Activated T-cell treated with anti-CD3 and anti-CD28 coated beads for 4 hours (primary cell): ENCODE measurements around the gene THSD7A.

ENCODE experiments used
- DNase-seq: peaks from one replicate; pipeline ENCODE4 v3.0.0-alpha.2; 2020

Gene THSD7A

GRCh38 chr7:11747715-11748485, 84.1 kb downstream of the THSD7A start:
- DNase-seq = no peak

DNA sequence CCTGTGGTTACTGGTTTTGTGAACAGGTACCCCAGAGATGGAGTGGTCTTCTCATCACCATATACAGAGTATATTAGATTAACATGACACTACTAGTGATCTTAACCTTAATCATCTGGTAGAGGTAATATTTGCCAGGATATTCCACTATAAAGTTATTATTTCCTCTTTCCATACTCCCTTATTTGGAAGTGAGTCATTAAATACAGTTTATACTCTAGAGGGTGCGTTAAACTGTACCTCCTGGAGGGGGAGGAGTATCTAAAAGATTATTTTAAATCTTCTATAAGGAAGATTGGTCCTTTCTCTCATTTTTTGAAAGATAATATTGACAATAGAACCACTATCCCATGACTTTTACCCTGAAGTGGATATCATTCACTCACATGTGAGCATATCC, 85.4 kb downstream of the THSD7A start:
- DNase-seq = no peak

DNA sequence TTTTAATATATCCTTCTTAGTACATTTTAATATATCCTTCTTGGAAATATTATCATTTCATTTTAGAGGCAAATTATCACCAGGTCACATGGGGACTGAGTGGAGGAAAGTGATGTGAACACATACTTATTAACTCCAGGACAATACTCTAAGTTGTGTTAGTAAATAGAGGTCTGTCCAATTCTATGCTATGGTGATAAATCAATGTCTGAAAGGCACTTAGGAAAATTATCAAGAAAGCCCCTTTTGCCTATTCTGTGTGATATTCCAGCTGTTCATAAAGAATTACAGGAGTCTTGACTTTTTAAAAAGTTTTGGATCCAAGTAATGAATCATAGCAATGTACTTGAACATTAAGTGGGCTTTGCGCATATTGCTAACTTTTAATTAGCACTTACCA, 88.5 kb downstream of the THSD7A start:
- DNase-seq = no peak

GRCh38 chr7:11743016-11743415, 89.0 kb downstream of the THSD7A start:
- no peak for DNase-seq

- DNase-seq = no peak
These were observed 89.5 kb downstream of the THSD7A start for GRCh38 chr7:11742496-11742895.

DNA sequence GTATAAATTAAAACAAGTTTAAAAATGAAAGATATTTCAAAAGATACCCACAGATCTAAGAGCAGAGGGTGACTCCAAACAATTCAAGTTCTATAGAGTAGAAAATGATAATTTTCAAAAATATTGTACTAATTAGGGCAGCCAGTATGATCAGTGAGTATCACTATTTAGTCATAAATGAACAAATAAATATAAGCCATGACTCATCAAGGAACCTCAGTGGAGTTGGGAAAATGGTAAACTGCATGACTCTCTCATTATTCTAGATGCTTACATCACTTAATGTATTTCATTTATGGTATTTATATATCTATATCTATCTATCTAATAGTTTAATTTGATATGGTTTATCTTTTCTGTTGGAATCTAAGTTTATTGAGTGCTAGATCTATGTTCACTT, 94.3 kb downstream of the THSD7A start:
- no peak for DNase-seq

GRCh38 chr7:11732207-11732606, 99.8 kb downstream of the THSD7A start:
- no peak for DNase-seq

- no peak for DNase-seq
These were observed 101.3 kb downstream of the THSD7A start for GRCh38 chr7:11730725-11731124.

- no peak for DNase-seq
These were observed 104.1 kb downstream of the THSD7A start for GRCh38 chr7:11727864-11728263.

DNA sequence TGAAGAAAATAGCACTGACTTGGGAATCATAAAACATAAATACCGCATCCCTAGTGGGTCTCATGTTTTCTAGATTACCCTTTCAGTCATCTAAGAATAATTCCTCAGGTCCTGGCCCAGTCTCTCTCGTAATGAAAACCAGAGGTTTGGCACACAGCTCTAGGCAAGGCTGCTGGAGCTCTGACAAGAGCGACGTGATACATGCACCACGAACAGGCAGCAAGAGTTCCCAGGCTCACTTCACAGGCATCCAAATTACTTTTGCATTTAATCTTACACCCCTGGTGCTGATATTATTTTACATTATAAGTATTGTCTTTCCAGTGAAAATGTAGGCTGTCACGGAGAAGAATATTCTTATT, 105.2 kb downstream of the THSD7A start:
- DNase-seq = no peak

DNA sequence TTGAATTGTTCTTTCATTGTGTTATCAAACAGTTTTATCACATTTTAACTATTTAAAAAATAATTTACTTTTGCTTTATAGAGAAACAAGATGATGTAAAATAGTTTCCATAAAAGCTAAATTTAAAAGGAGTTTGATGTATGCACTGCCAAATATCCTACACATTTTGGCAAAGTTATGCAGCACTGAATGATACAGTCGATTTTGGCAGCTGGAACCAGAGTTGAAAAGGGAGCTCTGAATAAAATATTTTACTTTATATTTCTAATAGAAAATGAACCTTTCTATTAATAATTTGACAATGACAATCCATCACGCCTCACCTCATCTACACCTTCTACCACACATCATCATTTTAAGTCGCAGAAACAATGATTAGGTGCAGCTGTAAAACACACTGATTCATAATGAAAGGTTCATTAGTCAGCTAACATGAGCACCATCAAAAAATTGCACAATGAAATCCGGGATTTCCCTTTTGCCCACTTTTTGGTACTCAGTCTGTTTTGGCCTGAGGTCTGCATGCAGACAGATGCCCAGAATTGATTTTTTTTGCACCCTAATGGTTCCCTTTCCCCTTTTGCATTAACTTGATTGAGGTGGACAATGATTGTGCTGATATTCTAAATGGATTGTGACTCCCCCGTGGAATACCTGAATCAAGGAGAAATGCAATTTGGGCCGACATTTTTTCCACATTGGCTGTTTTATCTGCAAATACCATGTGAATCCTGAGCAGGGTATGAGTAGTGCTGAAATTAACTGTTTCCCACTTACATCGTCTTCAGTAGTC, 105.8 kb downstream of the THSD7A start:
- DNase-seq = no peak

DNA sequence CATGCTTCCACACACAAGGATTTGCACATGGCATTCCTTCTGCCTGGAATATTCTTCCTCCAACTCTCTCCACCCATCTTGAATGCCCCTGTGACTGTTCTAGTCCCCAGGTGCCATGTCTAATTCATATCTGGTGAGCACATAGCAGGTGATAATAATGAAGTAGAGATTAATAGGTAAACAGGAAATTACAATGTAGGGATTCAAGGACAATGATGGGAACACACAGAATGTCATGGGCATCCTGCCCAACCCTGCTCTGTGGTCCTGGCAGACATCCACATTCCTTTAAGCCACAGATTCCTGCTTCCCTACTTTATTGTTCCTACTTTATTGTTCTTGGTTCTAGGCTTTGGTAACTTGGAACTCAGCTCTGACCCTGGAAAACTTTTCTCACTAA, 115.8 kb downstream of the THSD7A start:
- no peak for DNase-seq

DNA sequence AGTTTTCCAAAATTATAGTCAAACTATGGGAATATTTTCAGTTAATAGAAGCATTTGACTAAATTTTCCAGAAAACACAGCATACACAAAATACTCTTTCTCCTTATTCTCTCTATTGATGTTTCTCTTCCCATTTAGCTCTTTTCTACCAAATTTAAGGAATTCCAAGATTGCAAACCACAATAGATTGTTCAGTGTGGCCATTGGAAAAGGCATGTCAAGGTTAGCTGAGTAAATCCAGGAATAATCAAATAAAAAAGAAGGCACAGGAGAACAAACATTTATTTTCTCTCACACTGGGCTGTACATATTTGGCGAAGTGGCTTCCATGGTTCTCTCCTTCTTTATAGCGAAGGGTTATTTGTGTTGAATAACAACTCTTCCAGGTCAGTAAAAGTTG, 117.3 kb downstream of the THSD7A start:
- DNase-seq = no peak

- no peak for DNase-seq
These were observed 117.8 kb downstream of the THSD7A start for GRCh38 chr7:11714205-11714604.

GRCh38 chr7:11713352-11713751, 118.6 kb downstream of the THSD7A start:
- DNase-seq = no peak

DNA sequence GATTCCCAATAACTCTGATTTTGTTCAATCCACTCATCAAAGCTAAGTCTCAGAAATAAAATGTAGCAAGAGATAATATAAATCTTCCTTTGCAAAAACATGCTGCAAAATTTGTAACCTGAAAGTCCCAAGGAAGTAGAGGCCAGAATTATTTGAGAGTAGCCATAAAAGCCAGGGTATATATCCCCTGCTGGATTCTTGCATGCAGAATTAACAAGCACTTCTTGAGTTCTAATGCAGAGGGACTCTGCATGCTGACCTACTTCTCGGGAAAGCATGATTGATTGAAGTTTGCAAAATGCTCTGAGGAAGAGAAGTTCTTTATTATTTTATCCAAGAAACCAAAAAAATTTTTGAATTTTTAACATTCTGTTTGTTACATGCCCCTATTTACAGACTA, 121.6 kb downstream of the THSD7A start:
- DNase-seq = no peak

GRCh38 chr7:11709196-11709595, 122.8 kb downstream of the THSD7A start:
- no peak for DNase-seq

DNA sequence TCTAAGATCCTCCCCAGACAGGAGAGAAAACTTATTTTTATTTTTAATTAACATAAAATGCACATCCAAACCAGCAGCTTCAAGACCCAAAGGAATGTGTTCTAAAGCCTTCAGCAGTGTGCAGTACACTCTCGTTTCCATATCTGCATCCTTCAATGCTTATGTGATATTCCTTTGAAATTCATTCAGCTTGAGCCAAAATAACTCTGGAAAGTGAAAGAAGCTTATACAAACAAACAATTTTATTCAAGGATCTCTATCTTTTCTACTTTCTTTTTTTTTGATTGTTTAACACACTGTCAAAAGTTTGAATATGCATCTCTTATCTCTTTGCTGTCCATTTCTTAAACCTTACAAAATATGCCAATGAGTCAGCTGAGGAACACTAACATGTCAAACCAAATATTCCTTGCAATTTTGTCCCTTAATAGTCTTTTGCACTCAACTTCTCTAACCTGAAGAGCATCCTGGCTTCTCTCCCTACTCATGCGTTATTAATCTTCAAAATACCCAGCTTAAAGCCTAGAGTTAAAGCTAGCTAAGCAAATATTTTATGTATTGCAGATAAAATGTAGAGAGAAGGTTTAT, 124.3 kb downstream of the THSD7A start:
- no peak for DNase-seq

DNA sequence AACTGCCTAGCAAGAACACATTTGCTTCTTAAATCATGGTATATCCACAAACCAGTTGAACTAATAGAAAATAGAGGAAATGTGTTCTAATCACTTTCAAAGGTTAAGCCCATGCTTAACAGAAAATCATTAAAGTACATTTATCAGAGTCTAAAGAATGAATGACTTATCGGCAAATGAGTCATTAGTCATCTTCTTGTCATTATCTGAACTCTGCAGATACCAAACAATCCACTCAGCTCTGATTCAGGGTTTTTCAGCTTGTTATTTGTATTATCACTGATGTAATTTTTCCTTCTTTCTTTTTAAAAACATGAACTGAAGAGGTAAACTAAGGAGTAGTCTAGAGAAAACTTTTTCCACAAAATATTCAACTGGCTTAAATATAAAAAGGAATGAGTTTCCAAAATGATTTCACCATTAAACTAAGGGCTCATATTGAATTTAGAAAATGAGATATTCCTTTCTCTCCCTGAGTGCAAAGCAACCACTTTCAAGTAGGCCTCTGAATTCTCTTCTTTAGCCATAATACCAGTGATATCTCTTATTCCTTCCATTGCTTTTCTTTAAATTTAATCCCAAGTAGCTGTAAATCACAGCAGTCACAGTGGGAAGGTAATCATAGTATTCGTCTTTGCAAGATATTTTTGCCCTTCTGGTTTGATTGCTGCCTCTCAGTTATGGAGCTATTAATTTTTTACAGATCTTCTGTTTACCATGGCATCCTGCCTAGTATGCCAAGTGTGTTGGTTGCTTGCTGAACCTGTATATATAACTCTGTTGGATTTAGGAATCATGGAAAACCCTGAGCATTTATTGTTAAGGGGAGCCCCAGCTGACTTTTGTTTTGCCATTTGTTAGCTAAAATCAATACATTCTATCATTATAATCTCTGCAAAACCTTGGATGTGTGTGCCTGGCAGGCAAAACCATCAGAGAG, 125.1 kb downstream of the THSD7A start:
- no peak for DNase-seq

DNA sequence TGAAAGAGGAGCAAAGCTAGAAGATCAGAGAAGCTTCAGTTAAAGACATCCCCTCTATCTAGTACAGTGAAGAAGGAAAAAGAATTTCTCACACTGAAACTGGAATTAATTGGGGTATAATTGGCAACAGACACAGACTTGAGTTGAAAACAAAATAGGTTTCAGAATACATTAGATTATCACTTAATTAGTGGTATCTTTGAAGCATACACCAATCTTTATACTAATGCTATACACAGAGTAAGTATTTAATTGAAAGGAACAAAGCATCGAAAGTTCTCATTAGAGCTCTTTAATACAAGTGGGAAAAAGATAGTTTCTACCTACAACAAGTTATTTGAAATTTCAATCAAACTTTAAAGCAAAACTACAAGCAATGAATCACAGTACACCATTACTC, 128.2 kb downstream of the THSD7A start:
- DNase-seq = no peak

DNA sequence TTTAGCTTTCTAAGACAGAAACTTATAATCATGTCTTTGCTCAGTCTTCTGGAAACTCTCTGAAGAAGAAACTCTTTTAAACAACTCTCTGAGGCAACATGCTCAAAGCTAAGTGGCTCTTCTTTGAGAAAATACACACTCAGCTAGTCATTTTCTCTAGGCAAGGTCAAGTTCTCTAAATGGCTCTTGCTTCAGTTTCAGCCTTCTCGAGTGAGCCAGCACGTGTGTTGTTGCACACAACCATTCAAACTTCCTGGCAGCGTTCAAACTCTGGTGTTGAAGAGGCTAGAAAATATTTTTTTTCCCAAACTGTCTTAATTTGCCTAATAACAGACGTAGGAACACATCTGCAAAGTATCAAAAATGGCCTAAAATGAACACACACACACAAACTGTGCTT, 129.1 kb downstream of the THSD7A start:
- DNase-seq = no peak

DNA sequence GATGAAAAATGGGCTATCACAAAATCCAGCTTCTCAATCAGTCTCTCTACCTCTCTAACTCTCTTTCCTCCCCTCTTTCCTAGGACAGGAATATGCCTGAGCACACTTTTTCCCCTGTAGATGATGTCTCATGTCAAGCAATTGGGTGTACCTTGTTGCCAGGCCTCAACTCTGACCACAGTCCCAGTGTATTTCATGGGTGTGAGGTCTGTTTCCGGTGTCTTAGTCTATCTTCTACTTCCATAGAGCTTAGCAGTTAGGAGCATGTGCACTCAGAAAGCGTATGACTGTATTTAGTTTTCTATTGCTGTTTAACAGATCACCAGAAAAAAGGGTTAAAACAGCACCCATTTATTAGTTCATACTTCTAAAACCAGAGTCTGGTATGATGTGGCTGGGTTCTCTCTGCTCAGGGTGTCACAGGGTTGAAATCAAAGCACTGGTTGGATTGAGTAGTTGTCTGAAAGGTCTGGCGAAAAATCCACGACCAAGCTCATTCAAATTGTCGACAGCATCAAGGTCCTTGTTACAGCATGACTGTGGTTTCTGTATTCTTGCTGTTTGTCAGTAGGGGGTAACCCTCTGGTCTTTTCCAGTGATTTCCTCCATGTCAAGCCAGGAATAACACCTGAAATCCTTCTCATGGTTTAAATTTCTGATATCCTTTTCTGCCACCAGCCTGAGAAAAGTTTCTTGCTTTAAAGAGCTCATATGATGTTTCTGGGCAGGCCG, 130.0 kb downstream of the THSD7A start:
- no peak for DNase-seq
